SU-DHL-6 (cell line): ENCODE data around the gene ZNF516.

Experiments used
- H2AFZ ChIP-seq: fragments of 200-600 bp; sonication (generic); 2 replicates; pipeline ENCODE4 v1.6.1; 2014; ENCODE audit warnings: low read depth, mild to moderate bottlenecking, moderate library complexity, mixed read lengths, antibody characterized with exemption, low read length; ENCODE audit not compliant: severe bottlenecking
- H3F3A ChIP-seq: fragments of 200-600 bp; shearing (Covaris generic); 2 replicates; pipeline ENCODE4 v1.6.0; 2016; ENCODE audit warnings: antibody characterized with exemption, mild to moderate bottlenecking; ENCODE audit not compliant: insufficient read depth
- H3K27ac ChIP-seq: fragments of 200-600 bp; sonication (generic); 2 replicates; pipeline ENCODE4 v1.5.1; 2016; ENCODE audit warnings: low read depth, mild to moderate bottlenecking, low read length, moderate library complexity, mixed read lengths
- H3K27me3 ChIP-seq: fragments of 200-600 bp; sonication (generic), shearing (Covaris generic); 2 replicates; pipeline ENCODE4 v1.6.0; 2014; ENCODE audit warnings: mild to moderate bottlenecking, low read length
- H3K36me3 ChIP-seq: fragments of 200-600 bp; sonication (generic); 2 replicates; pipeline ENCODE4 v1.6.1; 2014; ENCODE audit warnings: mild to moderate bottlenecking, low read length, mixed read lengths
- H3K4me2 ChIP-seq: fragments of 300-600, 200-600 bp; shearing (Covaris generic), sonication (generic); 2 replicates; pipeline ENCODE4 v1.6.0; 2014; ENCODE audit warnings: low read length, low read depth, mild to moderate bottlenecking; ENCODE audit not compliant: poor library complexity, severe bottlenecking
- H3K4me3 ChIP-seq: fragments of 200-600 bp; sonication (generic); 2 replicates; pipeline ENCODE4 v1.5.1; 2014; ENCODE audit warnings: antibody characterized with exemption, low read length, mild to moderate bottlenecking, mixed read lengths; ENCODE audit not compliant: insufficient read depth, poor library complexity, severe bottlenecking
- H3K79me2 ChIP-seq: fragments of 200-600 bp; sonication (generic); 2 replicates; pipeline ENCODE4 v1.6.1; 2014; ENCODE audit warnings: mild to moderate bottlenecking, low read length, moderate library complexity; ENCODE audit not compliant: insufficient read depth
- H3K9ac ChIP-seq: fragments of 200-600 bp; sonication (generic); 2 replicates; pipeline ENCODE4 v1.7.0; 2014; ENCODE audit warnings: mild to moderate bottlenecking, low read length
- H3K9me2 ChIP-seq: fragments of 200-600 bp; sonication (generic); replicated peaks from 2 replicates; pipeline ENCODE4 v1.6.1; 2014; ENCODE audit warnings: low read length; ENCODE audit not compliant: insufficient read depth
- H3K9me3 ChIP-seq: fragments of 200-600 bp; sonication (generic); 2 replicates; pipeline ENCODE4 v1.6.1; 2014; ENCODE audit warnings: low read length, mixed read lengths; ENCODE audit not compliant: insufficient read depth
- H4K20me1 ChIP-seq: fragments of 200-600 bp; sonication (generic); 2 replicates; pipeline ENCODE4 v1.6.1; 2014; ENCODE audit warnings: low read depth, mild to moderate bottlenecking, antibody characterized with exemption, low read length, moderate library complexity, mixed read lengths
- EZH2phosphoT487 ChIP-seq: fragments of 200-600 bp; sonication (generic), shearing (Covaris generic); conservative IDR thresholded peaks from 2 replicates; pipeline ENCODE4 v1.6.1; 2018; ENCODE audit warnings: mild to moderate bottlenecking, antibody characterized with exemption, low read length, moderate library complexity, mixed read lengths
- TF ChIP-seq, protein P1 (sequence below): fragments of 200-600 bp; sonication (generic); IDR thresholded peaks from one replicate; pipeline ENCODE4 v1.5.1; 2017; ENCODE audit warnings: antibody characterized with exemption, mild to moderate bottlenecking, low read length, moderate library complexity; ENCODE audit not compliant: insufficient read depth, poor library complexity, severe bottlenecking

The ZNF516 gene

DNA sequence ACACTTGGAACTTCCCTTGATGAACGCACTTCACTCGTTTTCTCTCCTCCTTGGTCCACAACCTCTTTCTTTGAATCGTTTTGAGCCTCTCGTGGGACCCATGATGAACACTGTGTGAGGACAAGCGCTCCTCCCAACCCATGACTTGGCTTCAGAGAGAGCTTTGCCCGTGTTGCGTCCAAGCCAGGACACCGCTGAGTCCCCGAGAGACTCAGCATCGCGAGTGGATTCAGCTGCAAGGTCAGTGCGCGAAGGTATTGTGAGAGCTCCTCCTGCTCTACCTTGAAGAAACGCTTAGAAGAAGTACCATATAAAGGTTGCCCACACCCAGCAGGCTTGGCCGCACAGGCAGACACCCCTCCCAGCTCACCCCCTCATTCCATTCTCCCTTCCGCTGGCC is 58.7 kb downstream of the ZNF516 start:
- 0 out of 2 replicates have a peak, but pooled peaks cover 6% of the 10 kb centered on the region for H4K20me1 ChIP-seq

DNA sequence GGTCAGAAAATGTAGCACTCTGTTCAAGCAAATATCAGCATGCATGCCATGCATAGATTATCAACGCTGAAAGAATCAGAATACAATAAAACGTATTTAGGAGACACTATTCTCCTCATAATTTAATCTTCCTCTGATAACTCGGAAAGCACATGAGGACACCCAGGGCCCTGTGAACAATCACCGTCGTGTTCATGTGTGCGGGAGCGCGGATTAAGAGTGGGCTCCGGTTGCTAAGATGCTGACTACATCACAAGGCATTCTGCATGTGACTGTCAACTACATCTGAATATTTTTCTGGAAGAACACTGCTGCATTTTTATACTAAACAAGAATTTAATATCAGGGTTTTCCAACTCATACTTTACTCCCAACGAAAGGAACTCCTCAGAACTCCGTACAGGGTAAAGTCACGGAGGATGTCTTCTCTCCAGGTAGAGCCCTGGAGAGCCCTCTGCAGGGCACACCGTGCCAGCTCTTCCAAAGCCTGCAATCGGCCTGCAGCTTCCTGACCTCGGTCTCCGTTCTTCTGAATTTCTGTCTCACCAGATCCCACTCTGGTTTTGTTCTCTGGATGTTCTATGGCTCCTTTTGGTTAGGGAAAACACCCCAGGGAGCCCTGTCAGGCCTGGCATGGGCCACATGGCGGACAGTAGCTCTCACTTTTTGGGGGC is 59.6 kb downstream of the ZNF516 start:
- Histone ChIP-seq H3K27me3 (no peaks in the 10 kb centered on the region), H3K9ac (no peak overlapping the region), H3K9me2 (no peaks in the 10 kb centered on the region), H3K36me3 (peaks cover 3% of the 10 kb centered on the region; the same call in 1 of the 2 replicates), H3K27ac (no peak overlapping the region), H3K79me2 (peaks cover 58% of the 10 kb centered on the region), H3F3A (no peaks in the 10 kb centered on the region), H2AFZ (no peak overlapping the region), H3K9me3 (no peaks in the 10 kb centered on the region), H3K4me3 (no peak overlapping the region), H4K20me1 (0 out of 2 replicates have a peak, but pooled peaks cover 6% of the 10 kb centered on the region), H3K4me2 (no peak overlapping the region)
- TF ChIP-seq EZH2phosphoT487, result no peak
- TF ChIP-seq, protein P1, sequence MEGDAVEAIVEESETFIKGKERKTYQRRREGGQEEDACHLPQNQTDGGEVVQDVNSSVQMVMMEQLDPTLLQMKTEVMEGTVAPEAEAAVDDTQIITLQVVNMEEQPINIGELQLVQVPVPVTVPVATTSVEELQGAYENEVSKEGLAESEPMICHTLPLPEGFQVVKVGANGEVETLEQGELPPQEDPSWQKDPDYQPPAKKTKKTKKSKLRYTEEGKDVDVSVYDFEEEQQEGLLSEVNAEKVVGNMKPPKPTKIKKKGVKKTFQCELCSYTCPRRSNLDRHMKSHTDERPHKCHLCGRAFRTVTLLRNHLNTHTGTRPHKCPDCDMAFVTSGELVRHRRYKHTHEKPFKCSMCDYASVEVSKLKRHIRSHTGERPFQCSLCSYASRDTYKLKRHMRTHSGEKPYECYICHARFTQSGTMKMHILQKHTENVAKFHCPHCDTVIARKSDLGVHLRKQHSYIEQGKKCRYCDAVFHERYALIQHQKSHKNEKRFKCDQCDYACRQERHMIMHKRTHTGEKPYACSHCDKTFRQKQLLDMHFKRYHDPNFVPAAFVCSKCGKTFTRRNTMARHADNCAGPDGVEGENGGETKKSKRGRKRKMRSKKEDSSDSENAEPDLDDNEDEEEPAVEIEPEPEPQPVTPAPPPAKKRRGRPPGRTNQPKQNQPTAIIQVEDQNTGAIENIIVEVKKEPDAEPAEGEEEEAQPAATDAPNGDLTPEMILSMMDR, result no peak

More for the DNA sequence above, 58.7 kb downstream of the ZNF516 start:
- Histone ChIP-seq H3K9me2 (no peaks in the 10 kb centered on the region), H3K4me3 (no peak overlapping the region), H2AFZ (no peak overlapping the region), H3K4me2 (no peak overlapping the region), H3K9ac (no peak overlapping the region), H3K27me3 (no peaks in the 10 kb centered on the region), H3K79me2 (peaks cover 50% of the 10 kb centered on the region), H3F3A (no peaks in the 10 kb centered on the region), H3K9me3 (no peaks in the 10 kb centered on the region), H3K36me3 (peaks cover 3% of the 10 kb centered on the region; the same call in 1 of the 2 replicates), H3K27ac (no peak overlapping the region)
- TF ChIP-seq, protein P1, result no peak
- TF ChIP-seq EZH2phosphoT487, result no peak

DNA sequence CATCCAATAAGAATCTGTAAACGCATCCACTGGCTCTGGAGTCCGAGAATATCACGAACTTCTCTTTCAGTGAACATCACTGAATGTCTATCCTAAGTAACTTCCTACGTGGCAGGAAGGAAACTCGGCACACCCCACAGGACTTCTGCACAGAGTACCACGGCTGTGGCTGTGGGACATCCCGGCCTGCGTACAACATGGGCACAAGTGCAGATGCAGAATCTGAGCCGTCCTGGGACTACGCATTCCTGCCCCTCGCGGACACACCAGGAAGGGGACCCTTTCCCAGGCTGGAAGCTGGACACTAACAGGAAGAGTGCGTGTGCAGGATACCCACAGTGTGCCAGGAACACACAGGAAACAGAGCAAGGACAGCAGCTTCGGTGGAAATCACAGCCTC is 60.6 kb downstream of the ZNF516 start:
- Histone ChIP-seq H3K4me3 (no peak overlapping the region), H3K36me3 (peaks cover 3% of the 10 kb centered on the region; the same call in 1 of the 2 replicates), H2AFZ (no peak overlapping the region), H3K4me2 (no peak overlapping the region), H3K27me3 (no peaks in the 10 kb centered on the region), H3K27ac (no peak overlapping the region), H3K79me2 (peaks cover 67% of the 10 kb centered on the region), H3K9ac (no peak overlapping the region), H4K20me1 (0 out of 2 replicates have a peak, but pooled peaks cover 6% of the 10 kb centered on the region), H3K9me3 (no peaks in the 10 kb centered on the region), H3K9me2 (no peaks in the 10 kb centered on the region), H3F3A (no peaks in the 10 kb centered on the region)
- TF ChIP-seq EZH2phosphoT487, result no peak
- TF ChIP-seq, protein P1, result no peak
